Middle frontal gyrus (tissue), 1 donor: ENCODE data around the gene PRIM2.
"Not testable (repeated sequence)": the region's sequence is repeated elsewhere in the genome, so short reads cannot be mapped to it uniquely, and the experiment has no call there.

Source experiments
- DNase-seq: peaks from one replicate; pipeline ENCODE4 v3.0.0-alpha.2; 2015; ENCODE audit warnings: low spot score; ENCODE audit errors: extremely low spot score

The PRIM2 gene

DNA sequence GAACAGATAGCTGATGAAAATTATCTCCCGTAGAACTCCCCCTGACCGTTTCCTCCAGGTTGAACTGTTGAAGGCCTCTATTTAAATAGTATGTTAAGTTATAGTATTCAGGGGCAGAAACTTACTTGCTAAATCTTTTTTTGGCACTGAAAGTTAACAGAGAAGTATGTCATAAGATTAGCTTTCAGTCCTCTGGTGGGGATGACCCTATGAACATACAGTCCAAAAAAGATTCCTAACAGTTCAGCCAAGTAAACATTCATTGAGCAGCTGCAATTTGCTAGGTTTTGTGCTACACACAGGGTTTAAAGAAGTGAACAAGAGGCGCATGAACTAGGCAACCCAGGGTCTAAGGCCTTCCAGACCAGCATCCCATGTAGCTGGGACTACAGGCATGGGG is 264.2 kb downstream of the PRIM2 start:
- DNase-seq = not testable (repeated sequence)

DNA sequence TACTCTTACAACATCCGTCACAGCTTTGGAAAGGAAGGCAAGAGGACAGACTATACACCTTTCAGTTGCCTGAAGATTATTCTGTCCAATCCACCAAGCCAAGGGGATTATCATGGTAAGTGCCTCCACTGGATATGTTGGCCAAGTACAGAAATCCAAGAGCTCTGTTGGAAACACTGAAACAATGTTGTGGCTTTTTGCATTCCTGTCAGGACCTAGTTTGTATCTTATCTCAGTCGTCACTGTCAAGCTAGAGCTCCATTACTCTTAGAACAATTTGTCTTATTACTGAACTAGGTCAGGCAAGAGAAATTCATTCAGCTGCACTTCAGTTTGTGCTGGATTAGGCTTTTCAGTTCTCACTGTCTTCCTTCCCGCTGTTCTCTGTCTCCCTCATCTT is 283.7 kb downstream of the PRIM2 start:
- not testable (repeated sequence) for DNase-seq

DNA sequence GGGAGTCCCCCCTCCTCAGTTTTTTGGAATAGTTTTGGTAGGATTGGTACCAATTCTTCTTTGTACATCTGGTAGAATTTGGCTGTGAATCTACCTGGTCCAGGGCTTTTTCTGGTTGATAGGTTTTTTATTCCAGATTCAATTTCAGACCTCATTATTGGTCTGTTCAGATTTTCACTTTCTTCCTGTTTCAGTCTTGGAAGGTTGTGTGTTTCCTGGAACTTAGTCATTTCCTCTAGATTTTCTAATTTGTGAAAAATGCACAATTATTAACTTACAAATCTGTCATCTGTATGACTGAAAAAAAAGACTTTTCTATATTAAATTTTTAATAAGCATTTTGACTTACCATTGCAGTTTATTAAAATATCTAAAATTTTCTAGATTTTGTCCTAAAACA is 287.9 kb downstream of the PRIM2 start:
- DNase-seq = not testable (repeated sequence)

DNA sequence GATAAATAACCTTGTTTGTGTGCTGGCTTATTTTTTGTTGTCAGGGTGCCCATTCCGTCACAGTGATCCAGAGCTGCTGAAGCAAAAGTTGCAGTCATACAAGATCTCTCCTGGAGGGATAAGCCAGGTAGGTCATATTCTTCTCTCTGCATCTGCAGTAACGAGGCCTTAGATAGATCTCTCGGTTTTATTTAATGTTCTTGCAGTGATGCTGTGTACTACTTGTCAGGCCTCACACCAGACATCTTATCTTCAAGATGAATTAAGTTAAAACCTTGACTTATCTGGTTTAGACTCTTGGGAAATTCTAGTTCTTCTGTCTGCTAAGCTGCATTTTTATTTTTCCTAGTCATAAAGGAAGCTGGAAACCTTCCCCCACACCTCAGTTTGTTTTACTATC is 288.9 kb downstream of the PRIM2 start:
- DNase-seq = not testable (repeated sequence)

DNA sequence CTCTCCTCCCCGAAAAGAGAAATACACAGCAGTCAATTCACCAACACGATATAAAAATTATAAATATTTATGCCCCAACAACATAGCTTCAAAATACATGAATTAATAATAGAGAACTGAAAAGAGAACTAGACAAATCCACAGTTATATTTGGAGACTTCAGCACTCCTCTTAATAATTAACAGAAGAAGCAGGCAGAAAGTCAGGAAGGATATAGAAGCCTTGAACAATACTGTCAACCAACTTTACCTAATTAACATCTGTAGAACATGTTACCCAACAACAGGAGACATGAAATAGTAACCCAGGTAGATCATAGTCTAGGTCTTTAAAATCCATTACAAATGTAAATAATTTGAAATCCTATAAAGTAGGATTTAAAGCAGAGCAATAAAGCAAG is 293.2 kb downstream of the PRIM2 start:
- DNase-seq = not testable (repeated sequence)

DNA sequence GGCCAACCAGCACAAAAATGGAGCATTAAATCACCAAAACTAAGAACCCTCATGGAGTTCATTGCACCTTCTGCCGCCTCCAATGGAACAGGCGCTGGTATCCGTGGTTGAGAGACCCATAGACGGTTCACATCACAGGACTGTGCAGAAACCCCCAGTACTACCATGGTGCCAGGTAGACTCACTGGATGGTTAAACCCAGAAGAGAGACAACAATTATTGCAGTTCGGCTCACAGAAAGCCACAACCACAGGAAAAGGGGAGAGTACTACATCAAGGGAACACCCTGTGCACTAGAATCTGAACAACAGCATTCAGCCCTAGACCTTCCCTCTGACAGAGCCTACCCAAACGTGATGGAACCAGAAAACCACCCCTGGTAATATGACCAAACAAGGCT is 301.5 kb downstream of the PRIM2 start:
- DNase-seq = not testable (repeated sequence)

DNA sequence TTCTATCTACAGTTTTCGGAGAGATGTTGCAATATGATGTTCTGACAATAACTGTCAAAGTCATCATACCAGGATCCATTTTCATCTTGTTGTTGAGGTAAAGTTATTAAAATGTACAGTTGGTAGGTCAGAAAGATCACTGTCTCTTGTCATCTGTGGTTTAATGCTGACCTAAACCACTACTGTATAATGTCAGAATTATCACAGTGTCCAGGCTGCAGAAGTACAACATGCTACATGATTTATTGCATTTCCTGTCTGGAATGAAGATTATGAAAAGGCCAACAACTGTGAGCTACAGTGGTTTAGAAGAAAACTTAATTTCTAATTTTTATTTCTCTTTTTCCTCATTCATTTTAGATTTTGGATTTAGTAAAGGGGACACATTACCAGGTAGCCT is 314.3 kb downstream of the PRIM2 start:
- not testable (repeated sequence) for DNase-seq

DNA sequence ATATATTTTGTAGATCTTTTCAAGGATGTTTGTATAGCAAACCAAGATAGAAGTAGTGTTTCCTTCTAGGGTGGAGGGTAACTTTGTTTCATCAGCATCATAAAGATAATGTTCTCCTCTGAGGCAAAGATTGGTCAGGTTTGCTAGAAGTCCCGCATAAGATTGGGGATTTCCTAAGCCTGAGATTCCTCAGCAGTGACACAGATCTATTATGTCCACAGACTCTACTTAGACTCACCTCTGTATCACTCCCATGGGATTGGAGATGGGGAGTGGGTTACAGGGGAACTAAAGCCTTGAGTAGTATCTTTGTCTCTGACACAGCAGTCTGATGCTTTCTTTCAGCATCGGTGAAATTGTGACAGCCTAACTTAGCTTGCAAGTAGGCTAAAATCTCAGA is 341.1 kb downstream of the PRIM2 start:
- DNase-seq = not testable (repeated sequence)

DNA sequence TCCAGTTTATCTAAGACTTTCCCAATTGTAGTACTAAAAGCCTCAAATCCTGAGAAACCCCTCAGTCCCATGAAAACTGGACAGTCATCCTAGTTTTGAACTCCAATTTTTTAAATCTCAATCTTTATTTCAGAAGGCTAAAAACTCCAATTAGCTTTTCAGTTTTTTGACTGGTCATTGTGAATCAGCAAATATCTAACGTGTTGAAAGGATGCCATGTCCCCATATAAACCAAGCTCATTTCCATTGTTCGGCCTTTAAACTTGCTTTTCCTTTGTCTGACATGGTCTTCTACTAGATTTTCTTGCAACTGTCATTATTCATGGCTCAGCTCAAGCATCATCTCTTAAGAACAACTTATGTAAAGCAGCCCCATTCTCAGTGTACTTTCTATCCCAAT is 342.4 kb downstream of the PRIM2 start:
- DNase-seq = not testable (repeated sequence)

DNA sequence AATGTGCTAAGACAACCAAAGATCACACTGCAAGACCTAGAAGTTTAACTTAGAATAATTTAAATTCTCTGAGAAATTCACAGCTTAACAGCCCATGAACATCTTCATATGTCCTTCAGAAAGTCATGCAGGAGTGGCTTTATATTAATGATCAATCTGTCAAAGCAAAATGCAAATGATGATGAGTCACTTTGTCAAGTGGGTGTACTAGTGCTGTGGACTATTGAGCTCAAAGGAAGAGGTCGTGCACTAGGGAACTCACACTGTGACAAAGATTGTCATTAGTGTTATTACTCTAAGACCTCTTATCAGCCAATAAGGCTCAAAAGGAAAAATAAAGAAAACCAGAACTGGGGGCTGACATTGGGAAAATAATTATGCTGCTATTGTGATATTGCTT is 343.5 kb downstream of the PRIM2 start:
- DNase-seq = not testable (repeated sequence)

DNA sequence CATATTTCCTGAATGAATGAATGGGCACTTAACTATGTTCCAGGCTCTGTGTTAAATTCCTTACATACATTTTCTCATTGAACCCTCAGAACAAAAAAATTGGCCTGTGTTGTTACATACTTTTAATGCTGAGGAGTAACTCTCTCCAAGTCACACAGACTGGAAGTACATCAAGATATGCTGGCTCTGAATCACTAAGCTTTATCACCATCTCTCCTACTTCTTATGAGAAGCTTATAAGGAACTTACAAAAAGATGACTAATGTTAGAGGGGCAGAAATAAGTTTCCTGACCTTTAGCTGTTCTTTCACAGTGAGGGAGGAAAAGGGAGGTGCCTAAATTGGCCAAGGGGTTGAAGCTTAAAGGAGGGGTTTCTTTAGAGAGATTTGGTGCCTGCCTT is 350.7 kb downstream of the PRIM2 start:
- not testable (repeated sequence) for DNase-seq

DNA sequence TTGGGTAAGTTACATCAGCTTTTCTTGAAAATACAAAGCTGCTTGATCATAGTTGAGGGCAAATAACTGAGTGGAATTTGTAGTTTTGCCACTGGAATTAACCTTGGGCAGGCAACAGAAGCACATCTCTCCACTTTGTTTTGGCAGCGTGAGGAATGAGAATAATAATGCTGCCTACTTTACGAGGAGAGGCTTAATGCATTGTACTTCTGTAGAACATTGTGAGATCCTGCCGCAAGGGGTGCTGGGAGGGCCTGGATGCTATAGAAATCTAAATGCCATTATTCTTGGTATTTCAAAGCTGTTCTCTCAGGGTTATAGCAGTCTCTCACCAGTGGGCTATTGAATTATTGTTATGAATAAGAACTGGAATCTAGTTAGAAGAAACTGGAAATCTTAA is 353.8 kb downstream of the PRIM2 start:
- DNase-seq = not testable (repeated sequence)

DNA sequence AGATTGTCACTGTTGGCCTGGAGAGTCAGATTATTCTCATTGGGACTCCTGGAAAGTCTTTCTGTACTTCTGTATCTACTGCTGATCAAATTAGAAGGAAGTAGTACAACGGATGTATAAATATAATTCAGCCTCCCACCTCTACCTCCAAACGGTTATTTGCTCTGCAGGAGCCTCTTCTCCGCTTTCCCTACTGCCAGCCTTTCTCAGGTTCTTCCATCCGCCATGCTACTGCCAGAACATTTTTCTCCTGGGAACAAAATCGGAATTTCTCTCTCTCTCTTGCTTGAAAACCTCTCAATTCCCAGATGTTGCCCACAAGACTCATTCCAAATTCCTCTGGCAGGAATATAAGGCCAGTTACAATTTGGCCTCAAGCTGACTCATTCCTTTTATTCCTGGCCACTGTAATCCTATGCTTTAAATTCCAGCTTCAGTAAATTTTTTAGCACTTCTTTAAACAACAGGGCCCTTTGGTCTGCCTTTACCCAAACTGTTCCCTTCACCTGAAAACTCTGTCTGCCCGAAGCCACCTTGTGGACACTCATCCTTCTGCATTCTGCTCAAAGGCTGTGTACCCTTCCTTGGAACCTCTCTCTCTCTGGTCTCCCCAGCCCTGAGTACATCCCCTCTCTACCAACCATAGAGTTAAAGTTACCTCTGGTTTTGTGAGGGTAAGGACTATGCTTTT is 354.7 kb downstream of the PRIM2 start:
- DNase-seq = not testable (repeated sequence)

DNA sequence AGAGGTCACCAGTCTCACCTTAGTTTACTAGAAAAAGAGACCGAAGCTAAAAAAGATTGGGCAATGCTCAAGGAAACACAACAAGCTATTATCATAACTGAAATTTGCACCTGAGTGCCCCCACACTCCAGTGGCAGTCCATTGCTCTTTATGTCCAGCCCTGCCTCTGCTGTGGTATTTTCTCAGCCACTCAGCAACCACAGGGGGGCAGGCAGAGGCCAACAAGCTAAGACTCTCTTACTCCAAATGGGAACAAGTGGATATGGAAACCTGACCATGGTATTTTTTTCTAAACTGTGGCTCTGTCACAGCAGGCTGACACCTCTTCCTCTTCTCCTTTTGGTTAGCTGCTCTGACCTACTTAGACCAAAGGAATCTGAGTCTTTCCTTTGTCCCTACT is 355.9 kb downstream of the PRIM2 start:
- not testable (repeated sequence) for DNase-seq

DNA sequence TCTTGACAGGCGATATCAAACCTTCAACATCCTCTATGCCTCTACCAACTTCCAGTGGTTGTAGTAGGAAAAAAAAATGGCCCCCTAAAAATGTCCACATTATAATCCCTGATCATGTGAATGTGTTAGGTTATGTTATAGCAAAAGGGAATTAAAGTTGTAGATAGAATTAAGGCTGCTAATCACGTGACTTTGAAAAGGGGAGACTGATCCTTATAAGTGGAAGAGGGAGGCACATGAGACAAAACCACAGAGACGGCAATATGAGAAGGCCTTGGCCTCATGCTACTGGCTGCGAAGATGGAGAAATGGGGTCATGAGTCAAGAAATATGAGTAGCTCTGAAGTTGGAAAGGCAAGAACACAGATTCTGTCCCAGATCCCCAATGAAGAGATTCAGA is 358.0 kb downstream of the PRIM2 start:
- not testable (repeated sequence) for DNase-seq

DNA sequence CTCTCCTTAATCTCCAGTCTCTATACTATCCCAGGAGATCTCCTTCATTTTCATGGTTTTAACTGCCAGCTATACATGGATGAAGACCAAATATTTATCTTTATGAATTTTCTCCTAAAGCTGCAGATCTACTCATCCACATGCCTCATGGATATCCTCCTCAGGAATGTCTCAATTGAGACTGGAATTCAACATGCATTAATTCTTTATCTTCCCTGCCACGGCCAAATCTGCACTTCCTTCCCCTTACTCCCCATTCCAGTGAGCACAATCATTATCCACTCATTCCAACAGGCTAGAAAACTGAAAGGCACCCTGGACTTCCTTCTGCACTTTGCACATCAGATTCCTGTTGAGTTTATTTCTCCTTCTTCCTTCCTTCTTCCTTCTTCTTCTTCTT is 379.0 kb downstream of the PRIM2 start:
- not testable (repeated sequence) for DNase-seq
